Suprapubic skin (tissue), 4 donors: ENCODE data around the gene DVL3. TPM values are rescaled to one million over a fixed set of nuclear protein-coding genes. Genes with fewer than 3 reads are reported as not detected.

ENCODE experiments used
- DNase-seq, 2 donors: peaks; one replicate each; pipeline ENCODE4 v3.0.0-alpha.2; 2019; ENCODE audit warnings: low spot score in 2 of 2
- H3K27ac ChIP-seq: fragments of 200-600 bp; sonication (generic); one replicate; pipeline ENCODE4 v1.5.1; 2019
- H3K27me3 ChIP-seq: fragments of 200-600 bp; sonication (generic); one replicate; pipeline ENCODE4 v1.5.1; 2019
- H3K36me3 ChIP-seq: fragments of 200-600 bp; sonication (generic); one replicate; pipeline ENCODE4 v1.5.1; 2019
- H3K4me1 ChIP-seq: fragments of 200-600 bp; sonication (generic); one replicate; pipeline ENCODE4 v1.5.1; 2019
- H3K4me3 ChIP-seq: fragments of 200-600 bp; sonication (generic); one replicate; pipeline ENCODE4 v1.5.1; 2019; ENCODE audit warnings: mild to moderate bottlenecking
- H3K9me3 ChIP-seq: fragments of 200-600 bp; sonication (generic); one replicate; pipeline ENCODE4 v1.5.1; 2019
- EP300 ChIP-seq: sonication (generic); formaldehyde crosslinking; IDR thresholded peaks from one replicate; pipeline ENCODE4 v1.6.1; 2017; ENCODE audit warnings: antibody characterized with exemption
- POLR2A ChIP-seq, 2 donors: fragments of 450-650 bp; IDR thresholded peaks; one replicate each; pipeline ENCODE4 v1.6.1; 2017; ENCODE audit warnings: antibody characterized with exemption in 2 of 2, mild to moderate bottlenecking in 2 of 2, moderate library complexity in 2 of 2
- POLR2AphosphoS5 ChIP-seq, 3 donors: sonication (generic); formaldehyde crosslinking; IDR thresholded peaks; one replicate each; pipeline ENCODE4 v1.6.1; 2017; ENCODE audit warnings: antibody characterized with exemption in 3 of 3
- WGBS: methylation state at CpG from one replicate; pipeline ENCODE4 v1.1.5; 2018; 5-methylcytosine and 5-hydroxymethylcytosine counted together
- total RNA-seq, 4 donors: library from RNA; depleted of rRNA; stranded (reverse); fragments of >200 nt; gene quantifications; one replicate each; pipeline ENCODE4 v1.1.0, GENCODE V29; 2016
- TF ChIP-seq, protein P1 (sequence below), 2 donors: fragments of 200-600 bp in 1 of 2; fragments of 450-650 bp in 1 of 2; sonication (generic) in 1 of 2; IDR thresholded peaks; one replicate each; pipeline ENCODE4 v1.5.1; 2016 to 2019; ENCODE audit warnings: antibody characterized with exemption in 2 of 2, mild to moderate bottlenecking in 1 of 2, moderate library complexity in 1 of 2

DVL3 gene
- total RNA-seq, 4 donors from 2014 or later, result 53.6 to 72.7 (median 56.1) TPM

- H3K4me1 ChIP-seq, result no peaks in the 10 kb centered on the region
- H3K27me3 ChIP-seq, result peaks cover 15% of the 10 kb centered on the region
- DNase-seq, result no peak
- H3K4me3 ChIP-seq, result no peak overlapping the region
- H3K27ac ChIP-seq, result no peak overlapping the region
- no peaks in the 10 kb centered on the region for H3K36me3 ChIP-seq
- WGBS, result 52% methylated on average over 11 of the region's 11 CpGs
- no peaks in the 10 kb centered on the region for H3K9me3 ChIP-seq
- TF ChIP-seq POLR2AphosphoS5 (IDR thresholded peaks at IDR 0.05), result no peak
- TF ChIP-seq EP300, result no peak
Measured at GRCh38 chr3:184209146-184209923, 54.2 kb downstream of the DVL3 start.

DNA sequence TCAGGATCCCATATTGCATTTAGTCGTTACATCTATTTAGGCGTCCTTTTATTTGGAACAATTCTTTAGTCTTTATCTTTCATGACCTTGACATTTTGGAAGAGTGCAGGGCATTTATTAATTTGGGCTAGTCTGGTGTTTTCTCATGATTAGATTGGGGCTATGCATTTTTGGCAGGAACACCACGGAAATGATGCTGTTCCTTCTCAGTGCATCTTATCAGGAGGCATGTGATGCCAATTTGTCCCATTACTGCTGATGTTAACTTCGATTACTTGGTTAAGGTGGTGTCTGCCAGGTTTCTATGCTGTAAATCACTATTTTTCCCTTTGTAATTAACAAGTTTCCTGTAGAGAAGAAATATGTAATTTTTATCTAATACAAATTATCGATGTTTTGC, 56.1 kb downstream of the DVL3 start:
- Histone ChIP-seq H3K4me3 (no peak overlapping the region), H3K27me3 (peaks cover 9% of the 10 kb centered on the region), H3K9me3 (no peaks in the 10 kb centered on the region), H3K27ac (no peak overlapping the region), H3K36me3 (no peaks in the 10 kb centered on the region), H3K4me1 (no peaks in the 10 kb centered on the region)
- no peak for TF ChIP-seq EP300
- TF ChIP-seq, protein P1, sequence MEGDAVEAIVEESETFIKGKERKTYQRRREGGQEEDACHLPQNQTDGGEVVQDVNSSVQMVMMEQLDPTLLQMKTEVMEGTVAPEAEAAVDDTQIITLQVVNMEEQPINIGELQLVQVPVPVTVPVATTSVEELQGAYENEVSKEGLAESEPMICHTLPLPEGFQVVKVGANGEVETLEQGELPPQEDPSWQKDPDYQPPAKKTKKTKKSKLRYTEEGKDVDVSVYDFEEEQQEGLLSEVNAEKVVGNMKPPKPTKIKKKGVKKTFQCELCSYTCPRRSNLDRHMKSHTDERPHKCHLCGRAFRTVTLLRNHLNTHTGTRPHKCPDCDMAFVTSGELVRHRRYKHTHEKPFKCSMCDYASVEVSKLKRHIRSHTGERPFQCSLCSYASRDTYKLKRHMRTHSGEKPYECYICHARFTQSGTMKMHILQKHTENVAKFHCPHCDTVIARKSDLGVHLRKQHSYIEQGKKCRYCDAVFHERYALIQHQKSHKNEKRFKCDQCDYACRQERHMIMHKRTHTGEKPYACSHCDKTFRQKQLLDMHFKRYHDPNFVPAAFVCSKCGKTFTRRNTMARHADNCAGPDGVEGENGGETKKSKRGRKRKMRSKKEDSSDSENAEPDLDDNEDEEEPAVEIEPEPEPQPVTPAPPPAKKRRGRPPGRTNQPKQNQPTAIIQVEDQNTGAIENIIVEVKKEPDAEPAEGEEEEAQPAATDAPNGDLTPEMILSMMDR (IDR thresholded peaks at IDR 0.05), result no peak
- no peak for TF ChIP-seq POLR2A (IDR thresholded peaks at IDR 0.05)
- TF ChIP-seq POLR2AphosphoS5 (IDR thresholded peaks at IDR 0.05), result no peak
- DNase-seq, result no peak
- 70% methylated on average over 5 of the region's 5 CpGs for WGBS

DNA sequence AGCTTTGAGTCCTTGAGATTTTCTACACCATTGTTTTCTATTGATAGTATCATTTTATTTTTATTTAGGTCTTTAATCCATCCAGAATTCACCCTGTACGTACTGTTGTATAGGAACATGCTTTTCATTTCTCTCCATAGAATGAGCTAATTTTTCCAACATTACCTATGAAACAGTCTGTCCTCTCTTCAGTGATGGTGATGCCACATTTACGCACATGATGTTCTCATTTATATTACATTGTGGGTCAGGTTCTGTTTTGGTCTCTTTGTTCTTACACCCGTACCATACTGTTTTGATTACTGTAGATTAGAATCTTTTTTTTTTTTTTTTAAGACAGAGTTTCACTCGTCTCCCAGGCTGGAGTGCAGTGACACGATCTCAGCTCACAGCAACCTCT, 56.5 kb downstream of the DVL3 start:
- Histone ChIP-seq H3K27ac (no peak overlapping the region), H3K4me1 (no peaks in the 10 kb centered on the region), H3K9me3 (no peaks in the 10 kb centered on the region), H3K27me3 (peaks cover 7% of the 10 kb centered on the region), H3K36me3 (no peaks in the 10 kb centered on the region), H3K4me3 (no peak overlapping the region)
- TF ChIP-seq POLR2AphosphoS5 (IDR thresholded peaks at IDR 0.05) (no peak), EP300 (no peak), POLR2A (IDR thresholded peaks at IDR 0.05) (no peak)
- TF ChIP-seq, protein P1 (IDR thresholded peaks at IDR 0.05), result no peak
- 68% methylated on average over 5 of the region's 5 CpGs for WGBS
- DNase-seq, result no peak

DNA sequence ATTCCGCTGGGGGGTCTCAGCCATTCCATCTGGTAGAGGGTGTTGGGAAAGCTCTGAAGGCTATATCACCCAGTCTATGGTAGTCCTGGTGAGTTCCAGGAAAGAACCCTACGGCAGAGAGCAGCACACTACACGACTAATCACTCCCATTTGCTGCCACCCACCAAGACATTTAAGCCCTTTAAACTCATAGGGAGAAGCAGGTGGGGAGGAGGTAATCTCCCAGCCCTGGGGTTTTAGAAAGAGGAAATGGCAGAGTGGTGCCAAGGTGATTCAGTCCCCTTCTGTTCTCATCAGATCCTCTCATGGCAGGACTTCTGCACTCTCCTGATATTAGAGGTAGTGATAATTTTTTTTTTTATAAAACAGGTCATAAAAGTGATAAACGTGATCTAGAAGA, 63.6 kb downstream of the DVL3 start:
- Histone ChIP-seq H3K9me3 (no peaks in the 10 kb centered on the region), H3K36me3 (no peaks in the 10 kb centered on the region), H3K27ac (no peak overlapping the region), H3K4me3 (no peak overlapping the region), H3K4me1 (no peaks in the 10 kb centered on the region), H3K27me3 (peaks cover 9% of the 10 kb centered on the region)
- no peak for DNase-seq
- WGBS, result 54% methylated on average over 4 of the region's 4 CpGs
- TF ChIP-seq POLR2A (IDR thresholded peaks at IDR 0.05) (no peak), EP300 (no peak), POLR2AphosphoS5 (IDR thresholded peaks at IDR 0.05) (no peak)
- TF ChIP-seq, protein P1 (IDR thresholded peaks at IDR 0.05), result no peak

GRCh38 chr3:184222521-184222920, 67.3 kb downstream of the DVL3 start:
- H3K9me3 ChIP-seq, result no peaks in the 10 kb centered on the region
- peaks cover 9% of the 10 kb centered on the region for H3K27me3 ChIP-seq
- H3K4me1 ChIP-seq, result no peaks in the 10 kb centered on the region
- TF ChIP-seq POLR2AphosphoS5 (IDR thresholded peaks at IDR 0.05) (no peak), POLR2A (IDR thresholded peaks at IDR 0.05) (no peak), EP300 (no peak)
- TF ChIP-seq, protein P1 (IDR thresholded peaks at IDR 0.05), result no peak
- no peak overlapping the region for H3K27ac ChIP-seq
- no peak overlapping the region for H3K4me3 ChIP-seq
- WGBS, result 75% methylated on average over 3 of the region's 3 CpGs
- no peaks in the 10 kb centered on the region for H3K36me3 ChIP-seq
- no peak for DNase-seq

Other genes starting within 250 kb of the DVL3 start
- gene ABCC5, start 137.5 kb upstream of the DVL3 start, total RNA-seq, result 10 to 100 TPM; 10.5 to 18.3 (median 13.8) TPM
- not detected for gene HTR3D, start 123.6 kb upstream of the DVL3 start, total RNA-seq
- not detected for gene HTR3C, start 102.3 kb upstream of the DVL3 start, total RNA-seq
- 1 to 10 TPM in 1 of 4 donors, not detected in 3; 1.1 TPM for gene HTR3E, start 58.3 kb upstream of the DVL3 start, total RNA-seq
- 10 to 100 TPM; 34.6 to 70.9 (median 46.2) TPM for gene EIF2B5, start 20.0 kb upstream of the DVL3 start, total RNA-seq
- 100 to 1,000 TPM; 112 to 137 (median 121) TPM for gene AP2M1, start 19.5 kb downstream of the DVL3 start, total RNA-seq
- 100 to 1,000 TPM in 1 of 4 donors, 10 to 100 TPM in 3; 44.8 to 121 (median 71.1) TPM for gene ABCF3, start 30.8 kb downstream of the DVL3 start, total RNA-seq
- gene VWA5B2, start 74.2 kb downstream of the DVL3 start, total RNA-seq, result under 1 TPM in 1 of 4 donors, not detected in 3; 0.24 TPM
- gene ALG3, start 93.6 kb downstream of the DVL3 start, total RNA-seq, result 10 to 100 TPM; 36.6 to 63.0 (median 59.2) TPM
- gene EEF1AKMT4, start 94.3 kb downstream of the DVL3 start, total RNA-seq, result 10 to 100 TPM in 2 of 4 donors, 1 to 10 TPM in 2; 4.3 to 11.8 (median 10.0) TPM
- gene CAMK2N2, start 106.2 kb downstream of the DVL3 start, total RNA-seq, result not detected
- not detected for gene ECE2, start 120.6 kb downstream of the DVL3 start, total RNA-seq
- gene PSMD2, start 143.9 kb downstream of the DVL3 start, total RNA-seq, result 100 to 1,000 TPM; 118 to 221 (median 197) TPM
- gene EIF4G1, start 159.2 kb downstream of the DVL3 start, total RNA-seq, result 100 to 1,000 TPM; 382 to 463 (median 418) TPM
- 10 to 100 TPM; 54.4 to 77.9 (median 65.3) TPM for gene FAM131A, start 182.2 kb downstream of the DVL3 start, total RNA-seq
- gene CLCN2, start 206.2 kb downstream of the DVL3 start, total RNA-seq, result 1 to 10 TPM; 2.1 to 7.9 (median 3.5) TPM
- 100 to 1,000 TPM in 1 of 4 donors, 10 to 100 TPM in 3; 42.4 to 116 (median 66.2) TPM for gene POLR2H, start 206.3 kb downstream of the DVL3 start, total RNA-seq
- gene THPO, start 222.8 kb downstream of the DVL3 start, total RNA-seq, result under 1 TPM in 1 of 4 donors, not detected in 3; 0.93 TPM
- 10 to 100 TPM in 1 of 4 donors, 1 to 10 TPM in 3; 1.1 to 10.1 (median 4.2) TPM for gene CHRD, start 224.7 kb downstream of the DVL3 start, total RNA-seq